ENCODE measurements around the gene CNST.
"Not testable (repeated sequence)": the region's sequence is repeated elsewhere in the genome, so short reads cannot be mapped to it uniquely, and the experiment has no call there.

The CNST gene

GRCh38 chr1:246624091-246624490, 57.8 kb downstream of the CNST start:
- Histone ChIP-seq H3K27me3 (ENCODE audit: insufficient read depth, insufficient read length) (no peaks in the 10 kb centered on the region), H3K9ac (ENCODE audit: insufficient read length, low read depth) (no peak overlapping the region), H3K36me3 (ENCODE audit: insufficient read depth, insufficient read length, low read length) (peaks cover 19% of the 10 kb centered on the region), H3K4me3 (ENCODE audit: insufficient read length, low read depth) (no peak overlapping the region), H3K4me1 (ENCODE audit: insufficient read depth, insufficient read length) (no peaks in the 10 kb centered on the region), H3K9me3 (ENCODE audit: insufficient read depth, low read length) (no peaks in the 10 kb centered on the region)
- TF ChIP-seq SUZ12 (IDR thresholded peaks at IDR 0.05; ENCODE audit: extremely low read depth, insufficient read depth, insufficient read length) (no peak), YY1 (IDR thresholded peaks at IDR 0.05; ENCODE audit: insufficient read depth, insufficient read length) (no peak), ZNF274 (IDR thresholded peaks at IDR 0.05; ENCODE audit: low read depth, low read length) (no peak)
- no peak for DNase-seq (ENCODE audit: low read depth, low spot score)

GRCh38 chr1:246629030-246629429, 62.8 kb downstream of the CNST start:
- no peak overlapping the region for H3K9ac ChIP-seq (ENCODE audit: insufficient read length, low read depth)

GRCh38 chr1:246629976-246630375, 63.7 kb downstream of the CNST start:
- DNase-seq (ENCODE audit: low read depth, low spot score): no peak
- Histone ChIP-seq H3K4me3 (ENCODE audit: insufficient read length, low read depth) (no peak overlapping the region), H3K9me3 (ENCODE audit: insufficient read depth, low read length) (no peaks in the 10 kb centered on the region), H3K9ac (ENCODE audit: insufficient read length, low read depth) (no peak overlapping the region), H3K27me3 (ENCODE audit: insufficient read depth, insufficient read length) (no peaks in the 10 kb centered on the region), H3K36me3 (ENCODE audit: insufficient read depth, insufficient read length, low read length) (peaks cover 21% of the 10 kb centered on the region), H3K4me1 (ENCODE audit: insufficient read depth, insufficient read length) (no peaks in the 10 kb centered on the region)
- TF ChIP-seq ZNF274 (IDR thresholded peaks at IDR 0.05; ENCODE audit: low read depth, low read length) (no peak), SUZ12 (IDR thresholded peaks at IDR 0.05; ENCODE audit: extremely low read depth, insufficient read depth, insufficient read length) (no peak), YY1 (IDR thresholded peaks at IDR 0.05; ENCODE audit: insufficient read depth, insufficient read length) (no peak)

More at GRCh38 chr1:246629030-246629429, 62.8 kb downstream of the CNST start:
- TF ChIP-seq YY1 (IDR thresholded peaks at IDR 0.05; ENCODE audit: insufficient read depth, insufficient read length): no peak
- no peak for TF ChIP-seq SUZ12 (IDR thresholded peaks at IDR 0.05; ENCODE audit: extremely low read depth, insufficient read depth, insufficient read length)
- TF ChIP-seq ZNF274 (IDR thresholded peaks at IDR 0.05; ENCODE audit: low read depth, low read length): no peak
- Histone ChIP-seq H3K4me3 (ENCODE audit: insufficient read length, low read depth) (no peak overlapping the region), H3K9me3 (ENCODE audit: insufficient read depth, low read length) (no peaks in the 10 kb centered on the region), H3K27me3 (ENCODE audit: insufficient read depth, insufficient read length) (no peaks in the 10 kb centered on the region), H3K4me1 (ENCODE audit: insufficient read depth, insufficient read length) (no peaks in the 10 kb centered on the region), H3K36me3 (ENCODE audit: insufficient read depth, insufficient read length, low read length) (peaks cover 21% of the 10 kb centered on the region)
- no peak for DNase-seq (ENCODE audit: low read depth, low spot score)

- Histone ChIP-seq H3K36me3 (ENCODE audit: insufficient read depth, insufficient read length, low read length) (peaks cover 25% of the 10 kb centered on the region), H3K9me3 (ENCODE audit: insufficient read depth, low read length) (no peaks in the 10 kb centered on the region), H3K9ac (ENCODE audit: insufficient read length, low read depth) (no peak overlapping the region), H3K4me3 (ENCODE audit: insufficient read length, low read depth) (no peak overlapping the region), H3K27me3 (ENCODE audit: insufficient read depth, insufficient read length) (no peaks in the 10 kb centered on the region), H3K4me1 (ENCODE audit: insufficient read depth, insufficient read length) (no peaks in the 10 kb centered on the region)
- TF ChIP-seq SUZ12 (IDR thresholded peaks at IDR 0.05; ENCODE audit: extremely low read depth, insufficient read depth, insufficient read length): no peak
- no peak for TF ChIP-seq ZNF274 (IDR thresholded peaks at IDR 0.05; ENCODE audit: low read depth, low read length)
- TF ChIP-seq YY1 (IDR thresholded peaks at IDR 0.05; ENCODE audit: insufficient read depth, insufficient read length): no peak
- DNase-seq (ENCODE audit: low read depth, low spot score): no peak
Observed at GRCh38 chr1:246631426-246631825, 65.2 kb downstream of the CNST start.

GRCh38 chr1:246632281-246633168, 66.3 kb downstream of the CNST start:
- no peak for TF ChIP-seq ZNF274 (IDR thresholded peaks at IDR 0.05; ENCODE audit: low read depth, low read length)
- no peak for TF ChIP-seq SUZ12 (IDR thresholded peaks at IDR 0.05; ENCODE audit: extremely low read depth, insufficient read depth, insufficient read length)
- no peak for TF ChIP-seq YY1 (IDR thresholded peaks at IDR 0.05; ENCODE audit: insufficient read depth, insufficient read length)
- H3K9me3 ChIP-seq (ENCODE audit: insufficient read depth, low read length): no peaks in the 10 kb centered on the region
- DNase-seq (ENCODE audit: low read depth, low spot score): no peak
- no peaks in the 10 kb centered on the region for H3K4me1 ChIP-seq (ENCODE audit: insufficient read depth, insufficient read length)
- H3K4me3 ChIP-seq (ENCODE audit: insufficient read length, low read depth): no peak overlapping the region
- no peaks in the 10 kb centered on the region for H3K27me3 ChIP-seq (ENCODE audit: insufficient read depth, insufficient read length)
- no peak overlapping the region for H3K9ac ChIP-seq (ENCODE audit: insufficient read length, low read depth)
- H3K36me3 ChIP-seq (ENCODE audit: insufficient read depth, insufficient read length, low read length): peaks cover 29% of the 10 kb centered on the region

- not testable (repeated sequence) for H3K9me3 ChIP-seq (ENCODE audit: insufficient read depth, low read length); DNase-seq (ENCODE audit: low read depth, low spot score); H3K9ac ChIP-seq (ENCODE audit: insufficient read length, low read depth); H3K4me3 ChIP-seq (ENCODE audit: insufficient read length, low read depth); H3K27me3 ChIP-seq (ENCODE audit: insufficient read depth, insufficient read length); H3K4me1 ChIP-seq (ENCODE audit: insufficient read depth, insufficient read length)
- H3K36me3 ChIP-seq (ENCODE audit: insufficient read depth, insufficient read length, low read length): peaks cover 36% of the 10 kb centered on the region
Observed at GRCh38 chr1:246634659-246635058, 68.4 kb downstream of the CNST start.

- TF ChIP-seq YY1 (IDR thresholded peaks at IDR 0.05; ENCODE audit: insufficient read depth, insufficient read length) (no peak), ZNF274 (IDR thresholded peaks at IDR 0.05; ENCODE audit: low read depth, low read length) (no peak), SUZ12 (IDR thresholded peaks at IDR 0.05; ENCODE audit: extremely low read depth, insufficient read depth, insufficient read length) (no peak)
- Histone ChIP-seq H3K4me1 (ENCODE audit: insufficient read depth, insufficient read length) (no peaks in the 10 kb centered on the region), H3K9me3 (ENCODE audit: insufficient read depth, low read length) (no peaks in the 10 kb centered on the region), H3K36me3 (ENCODE audit: insufficient read depth, insufficient read length, low read length) (peaks cover 42% of the 10 kb centered on the region), H3K27me3 (ENCODE audit: insufficient read depth, insufficient read length) (no peaks in the 10 kb centered on the region), H3K9ac (ENCODE audit: insufficient read length, low read depth) (no peak overlapping the region), H3K4me3 (ENCODE audit: insufficient read length, low read depth) (no peak overlapping the region)
- no peak for DNase-seq (ENCODE audit: low read depth, low spot score)
Observed at GRCh38 chr1:246638941-246639655, 72.8 kb downstream of the CNST start.

All from NT2/D1 (cell line).